Fibroblast of villous mesenchyme (primary cell): Measurements from ENCODE around the gene C17orf58. TPM values are rescaled to one million over a fixed set of nuclear protein-coding genes. Genes with fewer than 3 reads are reported as not detected.
A peak's percentile ranks its signal among the peaks of the same experiment; 100 is the strongest.

Experiments used
- DNase-seq: peaks from one replicate; pipeline ENCODE4 v3.0.0-alpha.2; 2010; ENCODE audit warnings: low read depth
- H3K4me3 ChIP-seq: 2 replicates; pipeline ENCODE4 v1.5.1; 2011; ENCODE audit warnings: low read depth, mild to moderate bottlenecking, low read length
- total RNA-seq: library from RNA; depleted of rRNA; stranded (reverse); fragments of >200 nt; gene quantifications from 2 replicates; pipeline ENCODE4 v1.2.3, GENCODE V29; 2012
- TF ChIP-seq, protein P1 (sequence below): IDR thresholded peaks from 2 replicates; pipeline ENCODE4 v1.5.1; 2012; ENCODE audit warnings: low read depth, mild to moderate bottlenecking, low read length; ENCODE audit not compliant: insufficient read depth

Gene C17orf58
- total RNA-seq, 1 donor, result 12.5 TPM

DNA sequence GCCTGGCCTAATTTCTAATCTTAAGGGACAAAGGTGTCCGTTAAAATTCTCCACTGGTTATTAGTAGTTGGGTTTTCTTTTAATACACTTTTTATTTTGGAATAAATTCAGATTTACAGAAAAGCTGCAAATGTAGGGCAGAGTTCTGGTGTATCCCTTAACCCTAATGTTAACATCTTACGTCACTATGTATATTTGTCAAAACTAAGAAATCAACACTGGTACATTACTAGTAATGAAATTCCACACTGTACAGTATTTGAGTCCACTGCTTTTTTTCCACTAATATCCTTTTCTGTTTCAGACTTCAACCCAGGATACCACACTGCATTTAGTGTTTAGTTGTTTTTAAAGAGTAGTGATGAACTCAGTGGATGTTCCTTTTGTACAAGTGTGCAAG lies 20.6 kb upstream of the C17orf58 start:
- no peak overlapping the region for H3K4me3 ChIP-seq
- no peak for DNase-seq
- TF ChIP-seq, protein P1, sequence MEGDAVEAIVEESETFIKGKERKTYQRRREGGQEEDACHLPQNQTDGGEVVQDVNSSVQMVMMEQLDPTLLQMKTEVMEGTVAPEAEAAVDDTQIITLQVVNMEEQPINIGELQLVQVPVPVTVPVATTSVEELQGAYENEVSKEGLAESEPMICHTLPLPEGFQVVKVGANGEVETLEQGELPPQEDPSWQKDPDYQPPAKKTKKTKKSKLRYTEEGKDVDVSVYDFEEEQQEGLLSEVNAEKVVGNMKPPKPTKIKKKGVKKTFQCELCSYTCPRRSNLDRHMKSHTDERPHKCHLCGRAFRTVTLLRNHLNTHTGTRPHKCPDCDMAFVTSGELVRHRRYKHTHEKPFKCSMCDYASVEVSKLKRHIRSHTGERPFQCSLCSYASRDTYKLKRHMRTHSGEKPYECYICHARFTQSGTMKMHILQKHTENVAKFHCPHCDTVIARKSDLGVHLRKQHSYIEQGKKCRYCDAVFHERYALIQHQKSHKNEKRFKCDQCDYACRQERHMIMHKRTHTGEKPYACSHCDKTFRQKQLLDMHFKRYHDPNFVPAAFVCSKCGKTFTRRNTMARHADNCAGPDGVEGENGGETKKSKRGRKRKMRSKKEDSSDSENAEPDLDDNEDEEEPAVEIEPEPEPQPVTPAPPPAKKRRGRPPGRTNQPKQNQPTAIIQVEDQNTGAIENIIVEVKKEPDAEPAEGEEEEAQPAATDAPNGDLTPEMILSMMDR, result no peak

GRCh38 chr17:68015081-68015723 lies 18.9 kb upstream of the C17orf58 start:
- no peak for DNase-seq
- no peak overlapping the region for H3K4me3 ChIP-seq
- TF ChIP-seq, protein P1, result no peak

DNA sequence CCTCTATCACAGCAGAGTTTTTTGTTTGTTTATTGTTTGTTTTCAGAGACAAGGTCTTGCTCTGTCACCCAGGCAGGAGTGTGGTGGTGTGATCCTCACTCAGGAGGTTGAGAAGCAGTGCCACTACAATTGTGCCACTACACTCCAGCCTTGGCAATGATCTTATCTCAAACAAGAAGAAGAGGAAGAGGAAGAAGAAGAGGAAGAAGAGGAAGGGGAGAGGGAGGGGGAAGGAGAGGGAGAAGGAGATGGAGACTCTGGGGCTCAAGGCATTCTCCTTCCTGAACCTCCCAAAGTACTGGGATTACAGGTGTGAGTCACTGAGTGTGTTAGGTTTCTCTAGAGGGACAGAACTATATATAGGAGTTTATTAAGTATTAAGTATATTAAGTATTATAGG lies 17.1 kb upstream of the C17orf58 start:
- DNase-seq, result no peak
- TF ChIP-seq, protein P1, result no peak
- no peak overlapping the region for H3K4me3 ChIP-seq

DNA sequence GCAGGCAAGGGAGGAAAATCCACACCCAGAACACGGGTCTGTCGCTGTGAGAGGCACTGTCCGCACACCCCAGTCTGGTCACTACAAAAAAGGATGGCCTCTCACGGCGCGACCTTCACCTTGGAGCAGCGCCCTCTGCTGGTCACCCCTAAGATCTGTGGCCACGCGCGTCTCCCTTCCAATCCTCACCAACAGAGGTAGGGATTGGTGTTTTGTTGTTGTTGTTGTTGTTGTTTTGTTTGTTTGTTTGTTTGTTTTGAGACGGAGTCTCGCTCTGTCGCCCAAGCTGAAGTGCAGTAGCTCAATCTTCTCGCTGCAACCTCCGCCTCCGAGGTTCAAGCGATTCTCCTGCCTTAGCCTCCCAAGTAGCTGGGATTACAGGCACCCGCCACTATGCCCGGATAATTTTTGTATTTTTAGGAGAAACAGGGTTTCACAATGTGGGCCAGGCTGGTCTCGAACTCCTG lies 15.0 kb upstream of the C17orf58 start:
- no peak overlapping the region for H3K4me3 ChIP-seq
- TF ChIP-seq, protein P1, result peak; percentile 70
- DNase-seq, result peak; percentile 28

GRCh38 chr17:68006797-68007196 lies 10.5 kb upstream of the C17orf58 start:
- no peak overlapping the region for H3K4me3 ChIP-seq
- TF ChIP-seq, protein P1, result no peak
- no peak for DNase-seq

DNA sequence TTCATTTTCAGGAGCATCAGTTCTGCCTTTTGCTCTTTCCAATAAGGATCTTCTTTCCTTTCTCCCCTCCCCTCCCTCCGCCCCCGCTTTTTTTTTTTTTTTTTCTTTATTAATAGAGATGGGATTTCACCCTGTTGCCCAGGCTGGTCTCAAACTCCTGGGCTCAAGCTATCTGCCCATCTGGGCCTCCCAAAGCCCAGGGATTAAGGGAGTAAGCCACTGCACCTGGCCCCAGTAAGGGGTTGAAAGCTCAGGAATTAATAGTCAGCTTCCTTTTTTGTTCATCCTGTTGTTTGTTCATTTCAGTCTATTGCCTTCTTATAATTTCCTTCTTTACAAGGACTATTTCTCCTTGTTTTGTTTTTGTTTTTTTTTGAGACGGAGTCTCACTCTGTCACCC lies 7.9 kb upstream of the C17orf58 start:
- TF ChIP-seq, protein P1, result no peak
- no peak overlapping the region for H3K4me3 ChIP-seq
- DNase-seq, result peak; percentile 45
